IPS DF 4.7 (cell line): ENCODE measurements around the gene CENPF.
"Not testable (repeated sequence)": the region's sequence is repeated elsewhere in the genome, so short reads cannot be mapped to it uniquely, and the experiment has no call there.

Source experiments
- DNase-seq: peaks from one replicate; pipeline ENCODE4 v3.0.0-alpha.2; 2013; ENCODE audit warnings: low spot score; ENCODE audit errors: extremely low read depth

Gene CENPF

GRCh38 chr1:214658785-214659184 lies 55.8 kb downstream of the CENPF start:
- DNase-seq: no peak

DNA sequence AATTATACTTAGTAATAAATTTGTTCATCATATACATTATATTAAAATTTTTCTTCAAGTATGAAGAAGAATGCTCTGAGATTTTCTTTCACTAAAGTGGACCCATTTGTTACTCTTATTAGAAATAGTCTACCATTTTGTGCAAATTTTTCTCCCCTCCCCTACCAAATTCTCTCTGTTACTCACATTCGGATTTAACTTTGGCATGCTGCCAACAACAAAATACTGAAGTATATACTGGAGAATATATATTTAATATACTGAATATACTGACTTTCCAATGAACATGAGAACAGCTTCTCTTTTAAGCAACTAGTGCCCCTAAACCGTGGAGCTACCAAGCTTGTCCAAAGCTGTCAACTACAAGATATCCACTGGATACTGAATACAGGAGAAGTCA lies 57.2 kb downstream of the CENPF start:
- DNase-seq: no peak

DNA sequence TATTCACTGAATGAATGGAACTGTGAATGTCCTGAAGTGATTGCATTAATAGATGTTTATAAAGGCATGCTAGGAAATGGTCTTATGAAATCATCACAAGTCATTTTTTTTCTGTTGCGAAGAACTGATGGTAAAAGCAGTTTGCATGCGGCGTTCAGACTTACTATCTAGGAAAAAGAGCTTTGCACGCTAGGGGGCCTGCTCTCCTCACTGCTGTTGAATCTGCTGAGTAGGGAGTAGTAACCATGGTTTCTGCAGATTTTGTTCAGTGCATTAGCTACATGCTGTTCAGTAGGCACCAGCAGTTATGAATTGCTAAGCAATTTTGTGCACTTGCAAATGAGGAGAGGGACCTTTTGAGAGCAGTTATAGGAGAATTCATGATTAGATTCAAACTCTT lies 57.9 kb downstream of the CENPF start:
- DNase-seq: no peak

GRCh38 chr1:214662223-214662785 lies 59.3 kb downstream of the CENPF start:
- no peak for DNase-seq

DNA sequence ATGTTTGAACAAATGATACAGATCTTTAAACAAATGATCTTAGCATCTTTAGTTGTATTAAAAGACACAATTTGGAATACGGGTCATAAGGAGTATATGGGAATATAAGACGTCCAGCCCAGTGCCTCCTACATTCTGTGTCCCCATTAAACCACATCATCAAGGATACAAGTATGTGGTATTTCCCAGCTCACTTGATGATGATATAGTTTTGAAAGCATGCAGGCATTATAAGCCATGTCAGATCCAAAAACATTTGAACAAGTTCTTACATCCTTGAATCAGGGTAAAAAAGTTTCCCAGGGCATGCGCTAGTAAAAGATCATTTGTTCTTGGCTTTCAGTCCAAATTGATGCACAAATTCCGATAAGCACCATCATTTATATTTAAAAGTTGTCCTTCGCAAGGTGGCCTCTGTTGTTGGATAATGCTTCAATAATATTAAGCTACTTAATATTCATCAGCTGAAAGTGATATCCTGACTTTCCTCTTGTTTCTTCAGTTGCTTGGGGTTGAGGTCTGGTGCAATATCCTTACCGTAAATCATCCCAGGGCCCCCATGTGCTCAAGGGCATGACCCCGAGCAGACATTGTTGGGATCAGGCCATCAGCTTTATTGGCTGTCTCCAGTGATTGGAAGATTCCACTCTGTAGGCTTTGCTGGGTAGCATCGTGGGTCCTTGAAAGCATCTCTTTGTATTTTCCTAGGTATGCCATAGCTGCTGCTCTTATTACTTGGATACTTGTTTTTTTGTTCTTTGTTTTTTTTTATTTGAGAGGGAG lies 61.8 kb downstream of the CENPF start:
- DNase-seq: no peak

DNA sequence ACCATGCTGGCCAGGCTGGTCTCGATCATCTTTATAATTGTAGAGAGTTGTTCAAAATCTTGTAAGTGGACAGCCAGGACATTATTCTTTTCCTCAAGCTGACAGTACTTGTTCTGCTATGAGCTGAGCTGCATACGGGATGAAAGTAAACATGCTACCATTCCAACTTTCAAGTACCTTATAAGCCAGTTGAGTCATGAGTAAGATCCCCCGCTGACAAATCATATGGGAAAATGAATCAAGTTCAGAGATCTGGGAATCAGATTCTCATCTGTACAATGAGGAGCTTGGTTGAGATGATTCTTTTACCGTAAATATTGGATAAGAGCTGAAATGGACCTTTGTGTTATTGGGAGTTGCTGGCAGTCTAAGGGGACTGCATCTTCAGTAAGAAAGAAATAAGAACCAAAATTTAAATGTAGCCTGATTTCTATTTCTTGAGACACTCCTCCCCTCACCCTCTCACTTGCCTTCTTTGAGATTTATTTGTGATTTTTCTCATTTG lies 62.7 kb downstream of the CENPF start:
- no peak for DNase-seq

DNA sequence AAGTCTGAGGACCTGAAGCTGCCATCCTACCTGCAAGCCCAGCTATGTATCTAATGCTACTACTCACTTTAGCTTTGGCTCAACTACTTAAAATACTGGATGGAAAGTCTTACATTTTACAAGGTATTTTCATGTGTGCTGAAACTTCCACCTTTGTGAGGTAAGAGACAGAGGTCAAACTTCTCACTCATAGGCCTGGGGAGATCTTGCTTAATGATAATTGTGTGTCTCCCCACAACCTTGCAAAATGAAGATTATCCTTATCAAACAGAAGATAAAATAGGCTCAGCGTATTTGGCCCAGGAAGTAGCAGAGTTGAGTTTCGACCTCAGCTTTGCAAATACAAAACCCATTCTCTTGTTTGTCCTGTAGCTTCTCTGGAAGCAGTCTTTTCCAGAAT lies 63.7 kb downstream of the CENPF start:
- no peak for DNase-seq

DNA sequence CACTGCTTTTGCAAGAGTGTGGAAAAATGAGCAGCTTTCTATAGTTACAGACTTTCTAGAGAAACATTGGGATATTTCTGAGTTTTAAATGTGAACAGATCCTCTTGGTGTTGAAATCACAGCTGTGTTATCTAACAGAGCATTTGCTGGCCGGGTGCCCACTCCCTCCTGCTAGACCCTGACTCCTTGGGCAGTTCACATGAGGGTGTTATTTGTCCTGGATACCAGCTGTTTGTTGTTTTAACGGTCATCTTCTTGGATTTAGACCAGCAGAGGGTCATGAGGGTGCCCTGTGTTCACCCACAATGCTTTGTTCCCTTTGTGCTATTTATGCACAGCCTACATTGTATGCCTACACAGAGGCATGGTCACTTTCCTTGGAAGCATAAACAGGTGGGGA lies 67.1 kb downstream of the CENPF start:
- DNase-seq: no peak

- not testable (repeated sequence) for DNase-seq
Observed at GRCh38 chr1:214673029-214673428, 70.0 kb downstream of the CENPF start.

- DNase-seq: no peak
Observed at GRCh38 chr1:214673576-214673975, 70.6 kb downstream of the CENPF start.

DNA sequence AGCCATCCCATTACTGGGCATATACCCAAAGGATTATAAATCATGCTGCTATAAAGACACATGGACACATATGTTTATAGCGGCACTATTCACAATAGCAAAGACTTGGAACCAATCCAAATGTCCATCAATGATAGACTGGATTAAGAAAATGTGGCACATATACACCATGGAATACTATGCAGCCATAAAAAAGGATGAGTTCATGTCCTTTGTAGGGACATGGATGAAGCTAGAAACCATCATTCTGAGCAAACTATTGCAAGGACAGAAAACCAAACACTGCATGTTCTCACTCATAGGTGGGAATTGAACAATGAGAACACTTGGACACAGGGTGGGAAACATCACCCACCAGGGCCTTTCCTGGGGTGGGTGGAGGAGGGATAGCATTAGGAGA lies 72.5 kb downstream of the CENPF start:
- not testable (repeated sequence) for DNase-seq

GRCh38 chr1:214676747-214677146 lies 73.8 kb downstream of the CENPF start:
- DNase-seq: no peak

DNA sequence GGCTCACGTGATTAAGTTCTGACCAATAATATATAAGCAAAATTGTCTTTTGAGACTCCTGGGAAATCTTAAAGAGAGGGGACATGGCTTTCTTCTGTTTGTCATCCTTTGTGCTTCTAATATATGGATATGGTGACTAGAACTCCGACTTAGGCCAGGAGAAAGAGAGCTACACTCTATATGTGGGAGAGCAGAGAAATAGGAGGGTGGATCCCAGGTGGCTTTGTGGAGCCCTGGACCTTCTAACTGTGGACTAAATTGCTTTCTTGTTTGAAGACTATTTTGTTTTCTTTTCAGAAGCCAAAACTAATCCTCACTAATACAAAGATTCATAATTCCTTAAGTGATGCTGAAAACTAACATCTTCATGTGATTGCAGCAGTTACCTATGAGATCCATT lies 75.0 kb downstream of the CENPF start:
- no peak for DNase-seq

DNA sequence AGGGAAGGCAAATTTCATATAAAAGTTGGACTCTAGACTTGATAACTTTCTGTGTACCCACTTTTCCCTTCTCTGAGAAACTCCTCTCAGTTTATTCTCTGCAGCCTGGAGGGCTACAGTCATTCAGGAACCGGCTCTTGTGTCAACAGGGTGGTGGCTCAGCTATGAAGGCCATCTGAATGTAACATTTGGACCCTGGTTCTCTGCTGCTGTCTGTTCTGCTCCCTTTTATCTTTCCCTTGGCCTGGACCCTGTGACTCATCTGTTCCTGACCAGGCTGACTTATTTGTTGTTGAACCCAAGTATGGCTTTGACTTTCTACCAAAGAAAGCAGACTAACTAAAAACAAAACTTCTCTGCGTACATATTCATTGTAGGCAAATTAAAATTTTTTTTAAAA lies 75.4 kb downstream of the CENPF start:
- no peak for DNase-seq

DNA sequence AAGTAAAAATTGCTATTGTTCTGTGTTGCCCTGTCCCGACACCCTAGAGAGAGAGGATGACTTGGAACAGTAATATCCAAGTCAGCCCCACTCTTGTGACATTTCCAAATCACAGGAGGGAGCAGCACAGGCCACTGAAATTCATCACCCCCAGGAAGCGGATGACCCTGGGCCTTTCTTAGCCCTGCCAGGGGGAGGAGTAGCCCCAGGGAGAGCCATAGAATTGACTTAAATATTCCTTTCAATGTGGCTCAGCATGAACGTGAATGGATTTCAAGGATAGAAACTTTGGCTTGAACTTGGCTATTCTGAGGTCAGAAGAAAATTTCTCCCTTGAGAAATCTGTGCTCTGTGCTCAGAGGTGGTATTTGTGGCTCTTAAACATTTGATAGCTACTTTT lies 80.6 kb downstream of the CENPF start:
- no peak for DNase-seq

- no peak for DNase-seq
Observed at GRCh38 chr1:214685906-214686305, 82.9 kb downstream of the CENPF start.

DNA sequence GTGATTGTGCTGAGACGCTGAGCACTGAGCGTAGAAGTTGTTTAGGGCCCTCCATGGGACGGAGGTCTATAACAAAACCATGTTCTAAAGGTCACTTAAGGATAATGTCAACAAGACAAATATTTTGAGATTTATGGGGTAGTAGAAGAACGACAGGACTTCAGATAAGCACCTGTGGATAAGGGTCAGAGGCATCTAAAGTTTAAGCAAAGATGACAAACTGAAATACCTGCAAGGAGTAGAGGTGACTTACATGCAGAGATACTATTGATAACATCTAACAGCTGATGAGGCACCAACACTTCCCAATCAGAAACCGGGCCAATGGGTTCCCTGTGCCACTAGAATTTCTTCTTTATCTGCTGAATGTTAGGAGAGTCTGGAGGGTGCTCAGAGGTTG lies 83.5 kb downstream of the CENPF start:
- no peak for DNase-seq

- no peak for DNase-seq
Observed at GRCh38 chr1:214688891-214689290, 85.9 kb downstream of the CENPF start.

DNA sequence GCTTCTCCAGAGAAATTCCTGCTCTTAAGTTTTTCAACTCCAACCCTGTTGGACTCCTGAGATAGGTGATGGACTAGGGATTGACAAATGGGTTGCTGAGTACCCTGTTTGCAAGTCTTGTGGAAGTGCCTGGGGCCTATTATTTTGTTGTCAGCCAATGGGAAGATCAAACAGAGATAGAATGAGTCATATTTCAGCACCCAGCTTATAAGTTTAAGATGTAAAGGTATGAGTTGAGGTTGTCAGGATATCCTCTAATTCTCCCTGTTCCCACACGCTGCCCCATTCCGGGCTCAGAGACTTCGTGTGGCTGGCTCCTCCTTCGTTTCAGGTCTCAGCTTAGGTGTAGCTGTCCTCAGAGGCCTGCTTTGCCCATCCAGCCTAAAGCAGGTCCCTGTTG lies 91.8 kb downstream of the CENPF start:
- no peak for DNase-seq

DNA sequence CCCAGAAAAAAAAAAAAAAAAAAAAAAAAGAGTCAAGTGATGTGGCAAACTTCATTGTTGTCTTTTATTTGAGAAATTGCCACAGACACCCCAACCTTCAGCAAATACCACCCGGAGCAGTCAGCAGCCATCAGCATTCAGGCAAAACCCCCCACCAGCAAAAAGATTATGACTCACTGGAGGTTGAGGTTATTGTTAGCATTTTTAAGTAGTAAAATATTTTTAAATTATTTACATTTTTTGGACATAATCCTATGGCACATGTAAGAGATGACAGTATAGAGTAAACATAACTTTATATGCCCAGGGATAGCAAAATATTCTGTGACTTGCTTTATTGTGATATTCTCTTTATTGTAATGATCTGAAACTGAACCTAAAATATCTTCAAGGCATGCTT lies 95.6 kb downstream of the CENPF start:
- no peak for DNase-seq

DNA sequence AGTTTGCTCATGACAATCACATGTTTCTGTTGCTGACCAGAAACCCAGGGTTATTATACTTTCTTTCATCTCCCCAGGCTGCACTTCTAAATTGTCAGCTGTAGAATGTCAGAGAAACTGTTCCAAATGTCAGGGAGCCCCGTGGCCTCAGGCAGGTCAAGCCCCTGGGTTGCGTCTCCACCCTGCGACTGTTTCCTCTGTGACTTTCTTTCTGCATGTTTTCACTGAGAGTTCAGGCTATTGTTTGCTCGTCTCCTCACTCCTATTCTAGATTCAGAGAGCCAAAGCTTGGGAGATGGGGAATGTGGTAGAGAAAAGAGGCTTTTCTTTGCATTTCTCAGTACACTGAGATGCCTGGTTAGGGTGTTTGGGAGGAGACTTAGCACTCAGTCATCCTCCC lies 97.4 kb downstream of the CENPF start:
- DNase-seq: no peak

DNA sequence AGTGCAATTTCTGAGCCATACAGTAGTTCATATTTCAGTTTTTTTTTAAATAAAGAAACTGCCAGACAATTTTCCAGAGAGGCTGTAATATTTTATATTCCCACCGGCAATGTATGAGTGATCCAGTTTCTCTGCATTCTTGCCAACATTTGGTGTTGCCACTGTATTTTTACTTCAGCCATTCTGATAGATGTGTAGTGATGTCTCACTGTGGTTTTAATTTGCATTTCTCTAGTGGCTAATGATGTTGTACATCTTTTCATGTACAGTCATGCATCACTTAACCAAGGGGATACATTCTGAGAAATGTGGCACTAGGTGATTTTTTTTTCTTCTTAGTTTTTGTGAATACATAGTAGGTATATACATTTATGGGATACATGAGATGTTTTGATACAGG lies 99.6 kb downstream of the CENPF start:
- no peak for DNase-seq
